Prostate gland (tissue), 2 donors: ENCODE measurements around the gene CCL4.

ENCODE experiments used
- POLR2A ChIP-seq: fragments of 450-650 bp; IDR thresholded peaks from one replicate; pipeline ENCODE4 v1.6.1; 2016; ENCODE audit warnings: antibody characterized with exemption, mild to moderate bottlenecking
- TF ChIP-seq, protein P1 (sequence below), 4 experiments: fragments of 200-600 bp in 2 of 4; fragments of 450-650 bp in 2 of 4; sonication (generic) in 2 of 4; IDR thresholded peaks; 1 replicate in 3 of 4; 2 replicates in 1 of 4; pipeline ENCODE4 v1.5.1; 2016 to 2019; ENCODE audit warnings: antibody characterized with exemption in 4 of 4, mild to moderate bottlenecking in 2 of 4, moderate library complexity in 2 of 4

DNA sequence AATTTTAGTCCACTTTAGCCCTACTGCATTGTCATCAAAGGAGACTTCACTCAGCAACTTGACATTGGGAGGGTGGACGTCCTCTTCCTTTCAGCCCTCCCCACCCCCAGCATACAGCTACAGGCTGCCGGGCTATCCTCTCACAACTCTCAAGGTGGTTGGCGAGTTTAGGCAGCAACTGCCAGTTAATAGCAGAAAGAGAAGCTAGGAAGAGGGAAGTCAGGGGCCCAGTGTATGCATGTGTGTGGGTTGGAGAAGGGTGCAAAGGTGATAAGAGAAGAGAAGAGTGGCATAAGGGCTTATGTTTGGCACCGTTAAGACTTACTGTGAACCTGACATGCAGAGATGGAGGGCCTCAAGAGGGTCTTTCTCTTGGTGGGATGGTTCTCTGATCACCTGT, 31.8 kb downstream of the CCL4 start:
- no peak for TF ChIP-seq POLR2A
- TF ChIP-seq, protein P1, sequence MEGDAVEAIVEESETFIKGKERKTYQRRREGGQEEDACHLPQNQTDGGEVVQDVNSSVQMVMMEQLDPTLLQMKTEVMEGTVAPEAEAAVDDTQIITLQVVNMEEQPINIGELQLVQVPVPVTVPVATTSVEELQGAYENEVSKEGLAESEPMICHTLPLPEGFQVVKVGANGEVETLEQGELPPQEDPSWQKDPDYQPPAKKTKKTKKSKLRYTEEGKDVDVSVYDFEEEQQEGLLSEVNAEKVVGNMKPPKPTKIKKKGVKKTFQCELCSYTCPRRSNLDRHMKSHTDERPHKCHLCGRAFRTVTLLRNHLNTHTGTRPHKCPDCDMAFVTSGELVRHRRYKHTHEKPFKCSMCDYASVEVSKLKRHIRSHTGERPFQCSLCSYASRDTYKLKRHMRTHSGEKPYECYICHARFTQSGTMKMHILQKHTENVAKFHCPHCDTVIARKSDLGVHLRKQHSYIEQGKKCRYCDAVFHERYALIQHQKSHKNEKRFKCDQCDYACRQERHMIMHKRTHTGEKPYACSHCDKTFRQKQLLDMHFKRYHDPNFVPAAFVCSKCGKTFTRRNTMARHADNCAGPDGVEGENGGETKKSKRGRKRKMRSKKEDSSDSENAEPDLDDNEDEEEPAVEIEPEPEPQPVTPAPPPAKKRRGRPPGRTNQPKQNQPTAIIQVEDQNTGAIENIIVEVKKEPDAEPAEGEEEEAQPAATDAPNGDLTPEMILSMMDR (IDR thresholded peaks at IDR 0.05) = no peak
